ENCODE data around the gene CES2. TPM values are rescaled to one million over a fixed set of nuclear protein-coding genes. Genes with fewer than 3 reads are reported as not detected.

CES2 gene
- total and polyA plus RNA-seq, 2 of the 8 experiments (the other 6 are each of a cell fraction or from before 2014, with no cell fraction given) = 8.6 to 14.7 TPM

GRCh38 chr16:66933776-66934137, 1.6 kb upstream of the CES2 start:
- Histone ChIP-seq H2BK12ac (ENCODE audit: low read depth, low read length) (no peak overlapping the region; the same call in 1 of the 2 replicates), H2BK20ac (ENCODE audit: low read length) (no peak overlapping the region), H3K79me2 (ENCODE audit: control insufficient read depth in 1 of 2, insufficient read depth in 2 of 2, low read length in 2 of 2) (no peaks in the 10 kb centered on the region; a peak in 1 of 4 replicates), H4K8ac (ENCODE audit: extremely low read depth, insufficient read depth, low read length) (no peak overlapping the region), H3K9me3 (ENCODE audit: insufficient read depth in 2 of 2, low read depth in 1 of 2, low read length in 1 of 2) (no peaks in the 10 kb centered on the region), H3K79me1 (ENCODE audit: low read depth, low read length) (peaks cover 2% of the 10 kb centered on the region; the same call in 1 of the 2 replicates), H3K36me3 (ENCODE audit: control insufficient read depth in 2 of 4, insufficient read depth in 4 of 4, low read length in 3 of 4) (peaks cover 0 to 3% (median under 1%) of the 10 kb centered on the region in 4 experiments; a peak in 3 of 8 replicates), H4K91ac (replicated peaks; ENCODE audit: insufficient read length, low read length) (peak overlapping the region; percentile 53), H2AFZ (ENCODE audit: low read length) (peak overlapping the region; percentile 74; the same call in 1 of the 2 replicates), H4K20me1 (replicated peaks in 1 of 2; ENCODE audit: control insufficient read depth in 1 of 2, insufficient read depth in 2 of 2, low read length in 2 of 2) (peaks cover 2 to 9% of the 10 kb centered on the region in 2 experiments), H3K4me1 (replicated peaks in 1 of 4; ENCODE audit: control insufficient read depth in 3 of 4, insufficient read depth in 4 of 4, low read length in 3 of 4) (peaks cover 0 to 9% (median 5%) of the 10 kb centered on the region in 4 experiments; a peak in 4 of 7 replicates), H2BK15ac (ENCODE audit: low read length) (no peak overlapping the region), H3K4me2 (ENCODE audit: insufficient read depth in 1 of 2, low read depth in 2 of 2, low read length in 2 of 2) (peak overlapping the region; percentile 89 to 99), H3K9ac (replicated peaks in 1 of 4; ENCODE audit: extremely low read depth in 1 of 4, low read depth in 3 of 4, low read length in 3 of 4) (peak overlapping the region; percentile 58 to 78 (median 61)), H2AK5ac (ENCODE audit: low read depth, low read length) (no peak overlapping the region), H3K18ac (ENCODE audit: extremely low read depth, low read length) (no peak overlapping the region), H3K27me3 (replicated peaks in 1 of 4; ENCODE audit: control insufficient read depth in 3 of 4, extremely low read depth in 1 of 4, insufficient read depth in 3 of 4, low read length in 3 of 4) (peaks cover 0 to 9% (median 6%) of the 10 kb centered on the region in 4 experiments; a peak in 4 of 7 replicates), H3K4ac (replicated peaks; ENCODE audit: insufficient read length, low read depth, low read length) (no peak overlapping the region), H3K27ac (ENCODE audit: low read depth, low read length) (no peak overlapping the region), H3K4me3 (ENCODE audit: extremely low read depth in 1 of 4, insufficient read depth in 2 of 4, low read depth in 3 of 4, low read length in 4 of 4) (peak overlapping the region; percentile 79 to 92 (median 90)), H3K56ac (replicated peaks; ENCODE audit: insufficient read length, low read depth, low read length) (no peak overlapping the region), H2BK120ac (replicated peaks; ENCODE audit: low read depth, low read length) (no peak overlapping the region), H3K23ac (ENCODE audit: insufficient read length) (no peak overlapping the region), H4K5ac (ENCODE audit: insufficient read length, low read depth, low read length) (no peak overlapping the region), H2BK5ac (ENCODE audit: low read depth, low read length) (no peak overlapping the region), H3K14ac (ENCODE audit: insufficient read length) (no peak overlapping the region), H3K23me2 (ENCODE audit: low read depth, low read length) (peaks cover 15% of the 10 kb centered on the region; the same call in 1 of the 2 replicates)
- WGBS, 2 experiments (ENCODE audit: extremely low coverage in 1 of 2, insufficient coverage in 1 of 2, insufficient read length in 1 of 2, insufficient replicate concordance in 2 of 2, low coverage in 1 of 2, low lambda C conversion rate in 2 of 2, missing lambda C conversion rate in 1 of 2) = 6% methylated on average over 11 of the region's 12 CpGs; no CpG with 5 or more reads in 1 of the 2 experiments
- ChIA-PET CTCF (ENCODE audit: partially characterized antibody) (interaction anchor here (1.1 to 5.5 kb wide), 8 partner anchors 12 to 102 kb away, joined by 3 to 44 read pairs (median 8); partner anchors contain the start of gene CES3), POLR2A (ENCODE audit: partially characterized antibody) (interaction anchor here (0.9 to 1.8 kb wide), 3 partner anchors 14 to 252 kb away, joined by 3 to 5 read pairs (median 3); partner anchors contain the start of gene PDP2)
- FAIRE-seq = no peak
- DNase-seq (ENCODE audit: low read depth in 1 of 2, low spot score in 2 of 2) = no peak
- TF ChIP-seq MAX (IDR thresholded peaks at IDR 0.05) (no peak), SAP30 (IDR thresholded peaks at IDR 0.05; ENCODE audit: insufficient read depth, insufficient replicate concordance, low read length) (peak; percentile 63), SIRT6 (IDR thresholded peaks at IDR 0.05; ENCODE audit: low read length) (no peak), CTCF (IDR thresholded peaks at IDR 0.05; ENCODE audit: control extremely low read depth in 1 of 3, insufficient read depth in 1 of 3, low read depth in 1 of 3, low read length in 3 of 3) (no peak)

All from H1 (cell line).